Measurements from ENCODE around the gene KIAA0825. TPM values are rescaled to one million over a fixed set of nuclear protein-coding genes. Genes with fewer than 3 reads are reported as not detected.

KIAA0825 gene
- polyA plus RNA-seq, 1 of the 3 experiments (the other 2 are of a cell fraction), result 0.61 TPM

DNA sequence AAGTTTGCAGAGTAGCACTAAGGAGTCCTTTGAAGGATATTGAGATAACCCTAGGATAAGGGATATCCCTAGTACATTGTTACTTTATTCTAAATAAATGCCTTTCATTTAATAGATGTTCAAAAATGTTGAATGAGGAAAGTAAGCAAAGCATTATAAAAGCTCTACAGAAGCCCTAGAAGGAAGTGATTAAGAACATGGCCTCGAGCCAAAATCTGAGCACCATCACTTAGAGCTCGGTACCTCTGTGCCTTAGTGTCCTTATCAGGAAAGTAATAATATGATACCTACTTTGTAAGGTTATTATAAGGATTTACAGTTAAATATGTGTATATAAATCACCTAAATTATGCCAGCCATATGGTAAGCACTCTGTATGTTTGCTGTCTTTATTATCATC, 242.6 kb downstream of the KIAA0825 start:
- H3F3A ChIP-seq (replicated peaks; ENCODE audit: insufficient read depth), result no peaks in the 10 kb centered on the region
- H3K27ac ChIP-seq (ENCODE audit: low read depth in 2 of 2, low read length in 1 of 2), result no peak overlapping the region; a peak in 1 of 4 replicates
- H3K9me3 ChIP-seq, result no peaks in the 10 kb centered on the region
- H2AFZ ChIP-seq (ENCODE audit: low read depth), result no peak overlapping the region
- H3K4me1 ChIP-seq (ENCODE audit: control insufficient read depth in 1 of 2, insufficient read depth in 2 of 2, low read depth in 1 of 2, low read length in 1 of 2), result peaks cover 0 to 9% of the 10 kb centered on the region in 2 experiments; a peak in 2 of 4 replicates
- H3K4me3 ChIP-seq (ENCODE audit: low read depth in 2 of 2, low read length in 1 of 2), result no peak overlapping the region
- TF ChIP-seq SIN3A (IDR thresholded peaks at IDR 0.05; ENCODE audit: borderline replicate concordance, low read depth, low read length) (no peak), NFIC (IDR thresholded peaks at IDR 0.05; ENCODE audit: borderline replicate concordance) (no peak), FOXM1 (IDR thresholded peaks at IDR 0.05; ENCODE audit: low read depth) (no peak), CHD2 (IDR thresholded peaks at IDR 0.05; ENCODE audit: low read length, partially characterized antibody) (no peak), YY1 (IDR thresholded peaks at IDR 0.05; ENCODE audit: low read depth) (no peak)
- TF ChIP-seq, protein P1, sequence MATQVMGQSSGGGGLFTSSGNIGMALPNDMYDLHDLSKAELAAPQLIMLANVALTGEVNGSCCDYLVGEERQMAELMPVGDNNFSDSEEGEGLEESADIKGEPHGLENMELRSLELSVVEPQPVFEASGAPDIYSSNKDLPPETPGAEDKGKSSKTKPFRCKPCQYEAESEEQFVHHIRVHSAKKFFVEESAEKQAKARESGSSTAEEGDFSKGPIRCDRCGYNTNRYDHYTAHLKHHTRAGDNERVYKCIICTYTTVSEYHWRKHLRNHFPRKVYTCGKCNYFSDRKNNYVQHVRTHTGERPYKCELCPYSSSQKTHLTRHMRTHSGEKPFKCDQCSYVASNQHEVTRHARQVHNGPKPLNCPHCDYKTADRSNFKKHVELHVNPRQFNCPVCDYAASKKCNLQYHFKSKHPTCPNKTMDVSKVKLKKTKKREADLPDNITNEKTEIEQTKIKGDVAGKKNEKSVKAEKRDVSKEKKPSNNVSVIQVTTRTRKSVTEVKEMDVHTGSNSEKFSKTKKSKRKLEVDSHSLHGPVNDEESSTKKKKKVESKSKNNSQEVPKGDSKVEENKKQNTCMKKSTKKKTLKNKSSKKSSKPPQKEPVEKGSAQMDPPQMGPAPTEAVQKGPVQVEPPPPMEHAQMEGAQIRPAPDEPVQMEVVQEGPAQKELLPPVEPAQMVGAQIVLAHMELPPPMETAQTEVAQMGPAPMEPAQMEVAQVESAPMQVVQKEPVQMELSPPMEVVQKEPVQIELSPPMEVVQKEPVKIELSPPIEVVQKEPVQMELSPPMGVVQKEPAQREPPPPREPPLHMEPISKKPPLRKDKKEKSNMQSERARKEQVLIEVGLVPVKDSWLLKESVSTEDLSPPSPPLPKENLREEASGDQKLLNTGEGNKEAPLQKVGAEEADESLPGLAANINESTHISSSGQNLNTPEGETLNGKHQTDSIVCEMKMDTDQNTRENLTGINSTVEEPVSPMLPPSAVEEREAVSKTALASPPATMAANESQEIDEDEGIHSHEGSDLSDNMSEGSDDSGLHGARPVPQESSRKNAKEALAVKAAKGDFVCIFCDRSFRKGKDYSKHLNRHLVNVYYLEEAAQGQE (IDR thresholded peaks at IDR 0.05; ENCODE audit: low read depth, low read length), result no peak
- TF ChIP-seq, protein P2, sequence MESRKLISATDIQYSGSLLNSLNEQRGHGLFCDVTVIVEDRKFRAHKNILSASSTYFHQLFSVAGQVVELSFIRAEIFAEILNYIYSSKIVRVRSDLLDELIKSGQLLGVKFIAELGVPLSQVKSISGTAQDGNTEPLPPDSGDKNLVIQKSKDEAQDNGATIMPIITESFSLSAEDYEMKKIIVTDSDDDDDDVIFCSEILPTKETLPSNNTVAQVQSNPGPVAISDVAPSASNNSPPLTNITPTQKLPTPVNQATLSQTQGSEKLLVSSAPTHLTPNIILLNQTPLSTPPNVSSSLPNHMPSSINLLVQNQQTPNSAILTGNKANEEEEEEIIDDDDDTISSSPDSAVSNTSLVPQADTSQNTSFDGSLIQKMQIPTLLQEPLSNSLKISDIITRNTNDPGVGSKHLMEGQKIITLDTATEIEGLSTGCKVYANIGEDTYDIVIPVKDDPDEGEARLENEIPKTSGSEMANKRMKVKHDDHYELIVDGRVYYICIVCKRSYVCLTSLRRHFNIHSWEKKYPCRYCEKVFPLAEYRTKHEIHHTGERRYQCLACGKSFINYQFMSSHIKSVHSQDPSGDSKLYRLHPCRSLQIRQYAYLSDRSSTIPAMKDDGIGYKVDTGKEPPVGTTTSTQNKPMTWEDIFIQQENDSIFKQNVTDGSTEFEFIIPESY (IDR thresholded peaks at IDR 0.05; ENCODE audit: borderline replicate concordance, low read depth), result no peak
- ChIA-PET CTCF (interaction anchor here (0.7 to 1.3 kb wide), 2 partner anchors 9 to 518 kb away, joined by 3 to 4 read pairs; no protein-coding TSS in a partner anchor), POLR2A (no interaction called here)
- no peaks in the 10 kb centered on the region for H3K36me3 ChIP-seq (replicated peaks in 1 of 2; ENCODE audit: control insufficient read depth in 1 of 2, insufficient read depth in 2 of 2, low read length in 1 of 2)
- WGBS (ENCODE audit: low lambda C conversion rate), result 53% methylated on average over 2 of the region's 2 CpGs
- no peaks in the 10 kb centered on the region for H3K27me3 ChIP-seq (ENCODE audit: insufficient read depth)
- H4K20me1 ChIP-seq (ENCODE audit: insufficient read depth), result no peaks in the 10 kb centered on the region
- no peak overlapping the region for H3K9ac ChIP-seq
- H3K4me2 ChIP-seq, result no peak overlapping the region
- H3K79me2 ChIP-seq (ENCODE audit: insufficient read depth), result no peaks in the 10 kb centered on the region
- no peak for DNase-seq
- H3K9me2 ChIP-seq, result no peaks in the 10 kb centered on the region

GRCh38 chr5:94374336-94374735, 244.1 kb downstream of the KIAA0825 start:
- Histone ChIP-seq H3K27ac (ENCODE audit: low read depth in 2 of 2, low read length in 1 of 2) (no peak overlapping the region), H3K4me3 (ENCODE audit: low read depth in 2 of 2, low read length in 1 of 2) (no peak overlapping the region), H3K9me2 (no peaks in the 10 kb centered on the region), H3K9me3 (no peaks in the 10 kb centered on the region), H3K4me2 (no peak overlapping the region), H3K9ac (no peak overlapping the region), H3F3A (replicated peaks; ENCODE audit: insufficient read depth) (no peaks in the 10 kb centered on the region), H2AFZ (ENCODE audit: low read depth) (no peak overlapping the region), H3K4me1 (ENCODE audit: control insufficient read depth in 1 of 2, insufficient read depth in 2 of 2, low read depth in 1 of 2, low read length in 1 of 2) (peaks cover 0 to 9% of the 10 kb centered on the region in 2 experiments; a peak in 2 of 4 replicates), H3K27me3 (ENCODE audit: insufficient read depth) (no peaks in the 10 kb centered on the region), H4K20me1 (ENCODE audit: insufficient read depth) (no peaks in the 10 kb centered on the region), H3K36me3 (replicated peaks in 1 of 2; ENCODE audit: control insufficient read depth in 1 of 2, insufficient read depth in 2 of 2, low read length in 1 of 2) (no peaks in the 10 kb centered on the region), H3K79me2 (ENCODE audit: insufficient read depth) (no peaks in the 10 kb centered on the region)
- CTCF ChIA-PET, result no interaction called here
- no peak for DNase-seq
- POLR2A ChIA-PET, result no interaction called here
- no peak for TF ChIP-seq EZH2phosphoT487 (IDR thresholded peaks at IDR 0.05; ENCODE audit: borderline replicate concordance, low read depth)
- no peak for TF ChIP-seq MEF2A (IDR thresholded peaks at IDR 0.05; ENCODE audit: borderline replicate concordance, low read depth)
- TF ChIP-seq, protein P2 (IDR thresholded peaks at IDR 0.05; ENCODE audit: borderline replicate concordance, low read depth), result no peak
- no peak for TF ChIP-seq GATA2 (CRISPR knock-in tag; IDR thresholded peaks at IDR 0.05)
- no peak for TF ChIP-seq GABPA (IDR thresholded peaks at IDR 0.05; ENCODE audit: low read depth)
- TF ChIP-seq FOXM1 (IDR thresholded peaks at IDR 0.05; ENCODE audit: low read depth), result no peak
- TF ChIP-seq, protein P3, sequence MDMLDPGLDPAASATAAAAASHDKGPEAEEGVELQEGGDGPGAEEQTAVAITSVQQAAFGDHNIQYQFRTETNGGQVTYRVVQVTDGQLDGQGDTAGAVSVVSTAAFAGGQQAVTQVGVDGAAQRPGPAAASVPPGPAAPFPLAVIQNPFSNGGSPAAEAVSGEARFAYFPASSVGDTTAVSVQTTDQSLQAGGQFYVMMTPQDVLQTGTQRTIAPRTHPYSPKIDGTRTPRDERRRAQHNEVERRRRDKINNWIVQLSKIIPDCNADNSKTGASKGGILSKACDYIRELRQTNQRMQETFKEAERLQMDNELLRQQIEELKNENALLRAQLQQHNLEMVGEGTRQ (IDR thresholded peaks at IDR 0.05; ENCODE audit: borderline replicate concordance, low read depth, low read length), result no peak
- no peak for TF ChIP-seq TEAD4 (IDR thresholded peaks at IDR 0.05; ENCODE audit: borderline replicate concordance, insufficient read depth)
- no peak for TF ChIP-seq SIN3A (IDR thresholded peaks at IDR 0.05; ENCODE audit: borderline replicate concordance, low read depth, low read length)
- no peak for TF ChIP-seq POLR2AphosphoS5 (IDR thresholded peaks at IDR 0.05; ENCODE audit: low read depth, low read length)
- TF ChIP-seq NFIC (IDR thresholded peaks at IDR 0.05; ENCODE audit: borderline replicate concordance), result no peak
- TF ChIP-seq FOSL2 (IDR thresholded peaks at IDR 0.05; ENCODE audit: borderline replicate concordance, low read depth), result no peak
- TF ChIP-seq JUND (IDR thresholded peaks at IDR 0.05), result no peak
- no peak for TF ChIP-seq RFX5 (IDR thresholded peaks at IDR 0.05; ENCODE audit: low read length)
- no peak for TF ChIP-seq TCF12 (IDR thresholded peaks at IDR 0.05)
